Measurements from ENCODE around the gene SELENOP. TPM values are rescaled to one million over a fixed set of nuclear protein-coding genes. Genes with fewer than 3 reads are reported as not detected.

Gene SELENOP
- total and polyA plus RNA-seq, 9 of the 15 experiments (the other 6 are each of a cell fraction or from before 2014, with no cell fraction given), result 3.2 to 6.3 (median 4.5) TPM

DNA sequence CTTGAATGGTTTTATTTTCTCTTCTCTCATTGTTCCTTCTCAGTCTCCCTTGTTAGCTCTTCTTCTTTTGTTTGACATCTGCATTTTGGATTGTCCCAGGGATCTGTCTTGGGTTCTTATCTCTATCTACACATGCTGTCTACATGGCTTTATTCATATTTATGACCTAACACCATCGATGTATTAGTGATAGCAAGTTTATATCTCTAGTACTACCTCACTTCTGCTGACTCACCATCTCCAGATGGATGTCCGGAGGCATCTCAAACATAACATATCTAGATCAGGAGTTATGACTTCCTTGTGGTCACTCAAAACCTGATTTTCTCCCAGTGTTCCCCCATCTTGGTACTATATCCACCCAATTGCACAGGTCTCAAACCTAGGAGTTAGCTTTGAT is 19.2 kb upstream of the SELENOP start (continued):
- no peak for TF ChIP-seq RBM14 (IDR thresholded peaks at IDR 0.05; ENCODE audit: borderline replicate concordance, insufficient read depth, low read depth, low read length)
- TF ChIP-seq NR1H2 (CRISPR knock-in tag; IDR thresholded peaks at IDR 0.05), result no peak
- no peak for TF ChIP-seq TAF1 (IDR thresholded peaks at IDR 0.05; ENCODE audit: control insufficient read depth, extremely low read depth, insufficient read depth, low read length, severe bottlenecking)
- no peak for TF ChIP-seq COPS2 (conservative IDR thresholded peaks at IDR 0.05)
- peak; percentile 80 for TF ChIP-seq MEIS2 (IDR thresholded peaks at IDR 0.05; ENCODE audit: partially characterized antibody)
- TF ChIP-seq FOXA1 (IDR thresholded peaks at IDR 0.05; ENCODE audit: borderline replicate concordance), result no peak
- no peak for TF ChIP-seq HOXB6 (CRISPR knock-in tag; IDR thresholded peaks at IDR 0.05; ENCODE audit: borderline replicate concordance)
- TF ChIP-seq ERF (CRISPR knock-in tag; IDR thresholded peaks at IDR 0.05), result no peak
- TF ChIP-seq, protein P1, sequence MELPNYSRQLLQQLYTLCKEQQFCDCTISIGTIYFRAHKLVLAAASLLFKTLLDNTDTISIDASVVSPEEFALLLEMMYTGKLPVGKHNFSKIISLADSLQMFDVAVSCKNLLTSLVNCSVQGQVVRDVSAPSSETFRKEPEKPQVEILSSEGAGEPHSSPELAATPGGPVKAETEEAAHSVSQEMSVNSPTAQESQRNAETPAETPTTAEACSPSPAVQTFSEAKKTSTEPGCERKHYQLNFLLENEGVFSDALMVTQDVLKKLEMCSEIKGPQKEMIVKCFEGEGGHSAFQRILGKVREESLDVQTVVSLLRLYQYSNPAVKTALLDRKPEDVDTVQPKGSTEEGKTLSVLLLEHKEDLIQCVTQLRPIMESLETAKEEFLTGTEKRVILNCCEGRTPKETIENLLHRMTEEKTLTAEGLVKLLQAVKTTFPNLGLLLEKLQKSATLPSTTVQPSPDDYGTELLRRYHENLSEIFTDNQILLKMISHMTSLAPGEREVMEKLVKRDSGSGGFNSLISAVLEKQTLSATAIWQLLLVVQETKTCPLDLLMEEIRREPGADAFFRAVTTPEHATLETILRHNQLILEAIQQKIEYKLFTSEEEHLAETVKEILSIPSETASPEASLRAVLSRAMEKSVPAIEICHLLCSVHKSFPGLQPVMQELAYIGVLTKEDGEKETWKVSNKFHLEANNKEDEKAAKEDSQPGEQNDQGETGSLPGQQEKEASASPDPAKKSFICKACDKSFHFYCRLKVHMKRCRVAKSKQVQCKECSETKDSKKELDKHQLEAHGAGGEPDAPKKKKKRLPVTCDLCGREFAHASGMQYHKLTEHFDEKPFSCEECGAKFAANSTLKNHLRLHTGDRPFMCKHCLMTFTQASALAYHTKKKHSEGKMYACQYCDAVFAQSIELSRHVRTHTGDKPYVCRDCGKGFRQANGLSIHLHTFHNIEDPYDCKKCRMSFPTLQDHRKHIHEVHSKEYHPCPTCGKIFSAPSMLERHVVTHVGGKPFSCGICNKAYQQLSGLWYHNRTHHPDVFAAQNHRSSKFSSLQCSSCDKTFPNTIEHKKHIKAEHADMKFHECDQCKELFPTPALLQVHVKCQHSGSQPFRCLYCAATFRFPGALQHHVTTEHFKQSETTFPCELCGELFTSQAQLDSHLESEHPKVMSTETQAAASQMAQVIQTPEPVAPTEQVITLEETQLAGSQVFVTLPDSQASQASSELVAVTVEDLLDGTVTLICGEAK (IDR thresholded peaks at IDR 0.05), result no peak
- TF ChIP-seq, protein P1 (CRISPR knock-in tag; IDR thresholded peaks at IDR 0.05), result no peak
- TF ChIP-seq PHTF2 (CRISPR knock-in tag; IDR thresholded peaks at IDR 0.05), result no peak
- no peak for TF ChIP-seq ZBTB8A (IDR thresholded peaks at IDR 0.05; ENCODE audit: partially characterized antibody)
- TF ChIP-seq PHF8 (IDR thresholded peaks at IDR 0.05; ENCODE audit: borderline replicate concordance, low read length), result no peak
- 0 out of 2 replicates have a peak, but pooled peaks have one; percentile 50 for TF ChIP-seq SMAD3 (CRISPR knock-in tag; conservative IDR thresholded peaks at IDR 0.05)
- no peak for TF ChIP-seq ATF1 (CRISPR knock-in tag; IDR thresholded peaks at IDR 0.05)
- no peak for TF ChIP-seq ATF1 (tag; IDR thresholded peaks at IDR 0.05)
- no peak for TF ChIP-seq ARID2 (IDR thresholded peaks at IDR 0.05)
- TF ChIP-seq NFRKB (IDR thresholded peaks at IDR 0.05; ENCODE audit: low read depth), result no peak
- TF ChIP-seq ELF1 (tag; IDR thresholded peaks at IDR 0.05), result no peak
- TF ChIP-seq NFE2 (IDR thresholded peaks at IDR 0.05; ENCODE audit: low read depth), result peak; percentile 80
- TF ChIP-seq DACH1 (IDR thresholded peaks at IDR 0.05; ENCODE audit: partially characterized antibody), result peak; percentile 53
- TF ChIP-seq MTA1 (IDR thresholded peaks at IDR 0.05; ENCODE audit: borderline replicate concordance), result no peak
- TF ChIP-seq ETS2 (tag; IDR thresholded peaks at IDR 0.05; ENCODE audit: borderline replicate concordance, poor library complexity, severe bottlenecking), result no peak

Measured in K562 (cell line).